Astrocyte of the spinal cord (primary cell): ENCODE results near the gene RRBP1.

Experiments
- DNase-seq: peaks from one replicate; pipeline ENCODE4 v3.0.0; 2011; ENCODE audit warnings: low read depth, low spot score
- H3K4me3 ChIP-seq: 2 replicates; pipeline ENCODE4 v1.5.1; 2011; ENCODE audit warnings: low read depth, mild to moderate bottlenecking, low read length, moderate library complexity
- CTCF ChIP-seq: IDR thresholded peaks from 2 replicates; pipeline ENCODE4 v1.5.1; 2012; ENCODE audit warnings: low read depth, mild to moderate bottlenecking, low read length, inconsistent platforms
- in situ Hi-C: cut with HindIII; loops from 2 replicates; pipeline ENCODE4 v1.10.0; 2017; ENCODE audit warnings: low sequenced_read_pairs

The RRBP1 gene

GRCh38 chr20:17629025-17629424 lies 53.0 kb downstream of the RRBP1 start:
- TF ChIP-seq CTCF = no peak
- in situ Hi-C loops = no loop called here
- H3K4me3 ChIP-seq = no peak overlapping the region
- DNase-seq = no peak

GRCh38 chr20:17628101-17628841 lies 53.8 kb downstream of the RRBP1 start:
- H3K4me3 ChIP-seq = no peak overlapping the region
- DNase-seq = no peak
- in situ Hi-C loops = no loop called here
- TF ChIP-seq CTCF = no peak

GRCh38 chr20:17627101-17627955 lies 54.7 kb downstream of the RRBP1 start:
- TF ChIP-seq CTCF = no peak
- no peak overlapping the region for H3K4me3 ChIP-seq
- DNase-seq = no peak
- in situ Hi-C loops = no loop called here

GRCh38 chr20:17626217-17627007 lies 55.6 kb downstream of the RRBP1 start:
- H3K4me3 ChIP-seq = no peak overlapping the region
- no peak for TF ChIP-seq CTCF
- no peak for DNase-seq
- in situ Hi-C loops = no loop called here

GRCh38 chr20:17625246-17626051 lies 56.6 kb downstream of the RRBP1 start:
- TF ChIP-seq CTCF = no peak
- H3K4me3 ChIP-seq = no peak overlapping the region
- no peak for DNase-seq
- in situ Hi-C loops = no loop called here
